Hepatocyte (in vitro differentiated cells): ENCODE results near the gene TBCD. TPM values are rescaled to one million over a fixed set of nuclear protein-coding genes. Genes with fewer than 3 reads are reported as not detected.

Experiments
- DNase-seq: peaks from one replicate; pipeline ENCODE4 v3.0.0-alpha.2; 2016; ENCODE audit warnings: low spot score
- H2AFZ ChIP-seq: fragments of 200-600 bp; sonication (generic); 2 replicates; pipeline ENCODE4 v1.6.0; 2016; ENCODE audit warnings: antibody characterized with exemption, mild to moderate bottlenecking
- H3K27ac ChIP-seq: fragments of 200-600 bp; sonication (generic); 2 replicates; pipeline ENCODE4 v1.5.1; 2016; ENCODE audit warnings: mild to moderate bottlenecking
- H3K27me3 ChIP-seq: fragments of 200-600 bp; sonication (generic); 2 replicates; pipeline ENCODE4 v1.6.1; 2016
- H3K36me3 ChIP-seq: fragments of 200-600 bp; sonication (generic); replicated peaks from 2 replicates; pipeline ENCODE4 v1.5.1; 2016; ENCODE audit warnings: low read depth; ENCODE audit not compliant: insufficient read depth
- H3K4me1 ChIP-seq: fragments of 200-600 bp; sonication (generic); 2 replicates; pipeline ENCODE4 v1.5.1; 2016; ENCODE audit warnings: mild to moderate bottlenecking, moderate library complexity; ENCODE audit not compliant: insufficient read depth
- H3K4me2 ChIP-seq: fragments of 200-600 bp; sonication (generic); 2 replicates; pipeline ENCODE4 v1.6.0; 2016
- H3K4me3 ChIP-seq: fragments of 200-600 bp; sonication (generic); 2 replicates; pipeline ENCODE4 v1.5.1; 2016; ENCODE audit warnings: mild to moderate bottlenecking
- H3K79me2 ChIP-seq: fragments of 200-600 bp; sonication (generic); 2 replicates; pipeline ENCODE4 v1.6.0; 2017; ENCODE audit warnings: mild to moderate bottlenecking
- H3K9me2 ChIP-seq: fragments of 200-600 bp; sonication (generic); replicated peaks from 2 replicates; pipeline ENCODE4 v1.6.0; 2017; ENCODE audit warnings: mild to moderate bottlenecking; ENCODE audit not compliant: insufficient read depth
- H3K9me3 ChIP-seq: fragments of 200-600 bp; sonication (generic); 2 replicates; pipeline ENCODE4 v1.5.1; 2016; ENCODE audit warnings: low read depth, mild to moderate bottlenecking
- H4K20me1 ChIP-seq: fragments of 200-600 bp; sonication (generic); 2 replicates; pipeline ENCODE4 v1.6.0; 2016; ENCODE audit warnings: mild to moderate bottlenecking; ENCODE audit not compliant: insufficient read depth, poor library complexity, severe bottlenecking
- CTCF ChIP-seq: fragments of 200-600 bp; sonication (generic); IDR thresholded peaks from 2 replicates; pipeline ENCODE4 v1.5.1; 2016; ENCODE audit warnings: antibody characterized with exemption, mild to moderate bottlenecking; ENCODE audit not compliant: poor library complexity
- EZH2 ChIP-seq: fragments of 200-600 bp; sonication (generic); IDR thresholded peaks from 2 replicates; pipeline ENCODE4 v1.6.1; 2016; ENCODE audit warnings: antibody characterized with exemption, mild to moderate bottlenecking, borderline replicate concordance
- EZH2phosphoT487 ChIP-seq: fragments of 200-600 bp; sonication (generic); IDR thresholded peaks from one replicate; pipeline ENCODE4 v1.6.1; 2018; ENCODE audit warnings: antibody characterized with exemption, mild to moderate bottlenecking, low read depth, moderate library complexity; ENCODE audit not compliant: unreplicated experiment, severe bottlenecking
- WGBS: methylation state at CpG from one replicate; pipeline ENCODE4 v1.1.6; 2016; ENCODE audit warnings: low lambda C conversion rate; ENCODE audit errors: missing lambda C conversion rate; 5-methylcytosine and 5-hydroxymethylcytosine counted together
- polyA plus RNA-seq: library from polyadenylated mRNA; unstranded; fragments of >200 nt; fragmentation: Nextera tagmentation; extraction: Ambion mirVana; gene quantifications from 2 replicates; pipeline ENCODE4 v1.2.1, GENCODE V29; 2016
- total RNA-seq: library from RNA; depleted of rRNA; stranded (reverse); fragments of >200 nt; gene quantifications from 2 replicates; pipeline ENCODE4 v1.2.3, GENCODE V29; 2014

The TBCD gene
- total and polyA plus RNA-seq, 2 experiments from 2014 or later: 24.5 to 41.5 TPM

- TF ChIP-seq EZH2phosphoT487 (no peak), CTCF (no peak), EZH2 (no peak)
- no peak overlapping the region for H3K4me2 ChIP-seq
- 97% methylated on average over 12 of the region's 12 CpGs for WGBS
- H3K27me3 ChIP-seq: no peaks in the 10 kb centered on the region
- H3K36me3 ChIP-seq: no peaks in the 10 kb centered on the region
- H3K79me2 ChIP-seq: no peaks in the 10 kb centered on the region
- H3K4me3 ChIP-seq: no peak overlapping the region
- peaks cover 41% of the 10 kb centered on the region for H3K4me1 ChIP-seq
- no peaks in the 10 kb centered on the region for H3K9me2 ChIP-seq
- H2AFZ ChIP-seq: no peak overlapping the region
- no peak overlapping the region for H3K27ac ChIP-seq
- H3K9me3 ChIP-seq: no peaks in the 10 kb centered on the region
- no peaks in the 10 kb centered on the region for H4K20me1 ChIP-seq
- DNase-seq: no peak
Observed at GRCh38 chr17:82861393-82861775, 109.5 kb downstream of the TBCD start.

GRCh38 chr17:82862191-82862590 is 110.3 kb downstream of the TBCD start:
- Histone ChIP-seq H3K4me3 (no peak overlapping the region), H3K9me2 (no peaks in the 10 kb centered on the region), H3K27me3 (no peaks in the 10 kb centered on the region), H3K79me2 (no peaks in the 10 kb centered on the region), H3K9me3 (no peaks in the 10 kb centered on the region), H4K20me1 (no peaks in the 10 kb centered on the region), H3K4me2 (no peak overlapping the region), H2AFZ (no peak overlapping the region), H3K36me3 (no peaks in the 10 kb centered on the region), H3K27ac (no peak overlapping the region), H3K4me1 (peaks cover 49% of the 10 kb centered on the region)
- no peak for TF ChIP-seq EZH2phosphoT487
- no peak for TF ChIP-seq CTCF
- TF ChIP-seq EZH2: no peak
- no peak for DNase-seq
- 96% methylated on average over 8 of the region's 8 CpGs for WGBS

- Histone ChIP-seq H3K4me3 (no peak overlapping the region), H3K27me3 (no peaks in the 10 kb centered on the region), H3K9me2 (no peaks in the 10 kb centered on the region), H4K20me1 (no peaks in the 10 kb centered on the region), H3K27ac (no peak overlapping the region), H2AFZ (no peak overlapping the region), H3K4me2 (no peak overlapping the region), H3K36me3 (no peaks in the 10 kb centered on the region), H3K4me1 (peaks cover 49% of the 10 kb centered on the region), H3K79me2 (no peaks in the 10 kb centered on the region), H3K9me3 (no peaks in the 10 kb centered on the region)
- WGBS: 73% methylated on average over 25 of the region's 25 CpGs
- TF ChIP-seq EZH2 (no peak), CTCF (no peak), EZH2phosphoT487 (no peak)
- DNase-seq: no peak
Observed at GRCh38 chr17:82862737-82863382, 111.0 kb downstream of the TBCD start.
